NCI-H146 treated with DMSO at 0.1 percent for 48 hours (cell line): ENCODE results near the gene ARRB1.

Source experiments
- DNase-seq: peaks from one replicate; lab custom pipeline; 2025; ENCODE audit not compliant: unreplicated experiment; lab: John Stamatoyannopoulos, UW

ARRB1 gene

GRCh38 chr11:75236062-75236461 lies 115.4 kb downstream of the ARRB1 start:
- no peak for DNase-seq

GRCh38 chr11:75233754-75234172 lies 117.7 kb downstream of the ARRB1 start:
- DNase-seq = no peak

GRCh38 chr11:75230621-75231020 lies 120.8 kb downstream of the ARRB1 start:
- no peak for DNase-seq

GRCh38 chr11:75229466-75229865 lies 122.0 kb downstream of the ARRB1 start:
- DNase-seq = no peak

GRCh38 chr11:75225794-75226193 lies 125.7 kb downstream of the ARRB1 start:
- no peak for DNase-seq

DNA sequence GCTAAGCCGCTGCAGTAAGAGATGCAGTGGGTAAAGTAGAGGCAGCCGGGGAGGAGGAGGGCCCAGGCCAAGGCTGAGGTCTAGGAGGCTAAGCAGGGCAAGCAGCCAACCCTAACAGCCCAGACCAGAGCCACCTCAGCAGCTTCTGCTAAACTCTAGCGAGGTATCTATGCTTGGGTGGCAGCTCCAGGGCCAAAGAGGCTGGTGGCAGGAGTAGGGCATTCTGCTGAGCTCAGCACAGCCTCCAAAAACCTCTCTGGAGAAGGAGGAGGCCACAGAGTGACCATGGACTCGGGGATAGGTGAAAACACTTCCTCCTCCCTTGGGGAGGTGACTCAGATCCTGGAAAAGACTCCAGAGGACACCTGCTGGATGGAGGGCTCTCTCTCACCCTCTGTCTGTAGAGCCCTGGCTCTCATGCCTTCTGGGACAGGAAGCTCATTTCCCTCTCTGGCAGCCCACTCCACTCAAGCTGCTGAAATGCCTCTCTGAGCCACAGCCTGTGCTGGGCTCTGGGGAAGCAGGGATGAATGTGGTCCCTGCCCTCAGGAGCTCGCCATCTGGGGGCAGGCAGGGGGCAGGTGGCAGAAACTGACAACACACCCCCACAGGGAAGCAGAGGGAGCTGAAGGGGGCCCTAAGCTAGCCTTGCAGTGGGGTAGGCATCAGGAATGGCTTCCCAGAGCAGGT lies 127.4 kb downstream of the ARRB1 start:
- no peak for DNase-seq

DNA sequence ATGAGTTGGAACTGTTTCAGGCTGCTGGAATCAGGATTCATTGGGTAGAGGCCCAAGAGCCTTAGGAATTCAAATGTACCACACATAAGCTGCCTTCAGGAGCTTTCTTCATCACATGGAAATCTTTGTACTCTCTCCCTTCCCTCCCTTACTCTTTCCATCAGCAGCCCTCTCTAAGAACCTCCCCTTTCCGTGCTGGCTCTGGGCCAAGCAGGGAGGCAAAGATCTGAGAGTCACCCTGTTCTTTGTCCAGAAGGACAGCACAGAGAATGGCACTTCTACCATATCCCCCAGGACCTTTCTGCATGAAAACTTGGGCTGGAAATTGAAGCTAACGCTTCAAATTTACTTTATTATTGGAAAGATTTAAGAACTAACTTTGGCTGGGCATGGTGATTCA lies 131.6 kb downstream of the ARRB1 start:
- no peak for DNase-seq

- no peak for DNase-seq
These were observed 136.6 kb downstream of the ARRB1 start for GRCh38 chr11:75214843-75215242.

DNA sequence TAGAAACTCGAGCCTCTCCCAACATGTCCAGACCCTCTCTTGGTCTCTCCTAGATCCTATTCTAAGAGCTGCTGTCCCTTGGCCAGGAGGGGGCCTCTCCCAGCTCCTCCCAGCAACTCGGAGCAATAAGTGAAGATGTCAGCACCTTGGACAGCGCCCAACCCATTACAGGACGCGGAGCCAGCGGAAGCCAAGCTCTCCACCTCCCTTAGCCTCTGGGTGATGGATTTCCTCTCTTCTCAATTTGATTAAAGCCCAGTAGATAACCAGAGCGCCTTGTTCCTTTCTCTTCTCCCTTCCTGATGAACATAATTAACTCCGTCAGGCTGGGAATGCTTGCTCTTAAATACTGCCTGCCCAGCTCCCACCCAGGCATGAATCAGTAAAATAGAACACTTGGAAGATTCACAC lies 137.0 kb downstream of the ARRB1 start:
- DNase-seq = no peak
